Small intestine (tissue), 7 donors: ENCODE data around the gene IZUMO4. TPM values are rescaled to one million over a fixed set of nuclear protein-coding genes. Genes with fewer than 3 reads are reported as not detected.

Experiments
- DNase-seq, 2 donors: peaks; one replicate each; pipeline versions ENCODE4 v3.0.0 to v3.0.0-alpha.2; 2013
- FAIRE-seq: peaks from 2 replicates; lab custom pipeline; 2012; peaks lifted over from hg19 to GRCh38; lab: Jason Lieb, UNC
- H3K27ac ChIP-seq, 3 donors: one replicate each; pipeline ENCODE4 v1.5.1; 2013; ENCODE audit warnings: low read length in 2 of 3, mild to moderate bottlenecking in 2 of 3, control low read depth in 1 of 3, inconsistent platforms in 1 of 3, low read depth in 1 of 3, moderate library complexity in 1 of 3
- H3K27me3 ChIP-seq, 3 donors: one replicate each; pipeline ENCODE4 v1.6.1; 2013; ENCODE audit warnings: low read length in 3 of 3, inconsistent platforms in 1 of 3; ENCODE audit not compliant: control insufficient read depth in 3 of 3, insufficient read depth in 3 of 3
- H3K36me3 ChIP-seq, 3 donors: one replicate each; pipeline ENCODE4 v1.6.1; 2013; ENCODE audit warnings: low read length in 3 of 3, inconsistent platforms in 1 of 3, low read depth in 1 of 3, mild to moderate bottlenecking in 1 of 3, moderate library complexity in 1 of 3; ENCODE audit not compliant: control insufficient read depth in 3 of 3, insufficient read depth in 2 of 3
- H3K4me1 ChIP-seq, 3 donors: one replicate each; pipeline ENCODE4 v1.6.1; 2013; ENCODE audit warnings: low read length in 2 of 3, inconsistent platforms in 1 of 3, low read depth in 1 of 3, mild to moderate bottlenecking in 1 of 3, moderate library complexity in 1 of 3; ENCODE audit not compliant: control insufficient read depth in 3 of 3, insufficient read depth in 2 of 3
- H3K4me3 ChIP-seq, 3 donors: one replicate each; pipeline ENCODE4 v1.5.1; 2013; ENCODE audit warnings: low read length in 3 of 3, control low read depth in 1 of 3, inconsistent platforms in 1 of 3, low read depth in 1 of 3, mild to moderate bottlenecking in 1 of 3, moderate library complexity in 1 of 3
- H3K9me3 ChIP-seq, 2 donors: one replicate each; pipeline ENCODE4 v1.6.1; 2013; ENCODE audit warnings: low read depth in 1 of 2, low read length in 1 of 2; ENCODE audit not compliant: control insufficient read depth in 2 of 2, insufficient read depth in 1 of 2
- WGBS, 3 donors: extraction: QIAGEN DNeasy Blood & Tissue Kit; methylation state at CpG; one replicate each; pipeline ENCODE4 v1.1.7; 2013; 5-methylcytosine and 5-hydroxymethylcytosine counted together
- polyA plus RNA-seq, 4 donors: library from polyadenylated mRNA; stranded (reverse) in 3 of 4; unstranded in 1 of 4; fragments of 200-250 nt in 3 of 4; fragments of 120-200 nt in 1 of 4; gene quantifications; one replicate each; pipeline versions ENCODE4 v1.2.1 to v1.2.3, GENCODE V29; 2013
- donor health status: healthy with polysubstance abuse.
- donor health status: control.
- donor health status: control.
- donor health status: Bipolar disorder and iron deficiency.
- donor health status: healthy.

Gene IZUMO4
- polyA plus RNA-seq, 4 donors, result 2.4 to 5.8 (median 4.2) TPM

DNA sequence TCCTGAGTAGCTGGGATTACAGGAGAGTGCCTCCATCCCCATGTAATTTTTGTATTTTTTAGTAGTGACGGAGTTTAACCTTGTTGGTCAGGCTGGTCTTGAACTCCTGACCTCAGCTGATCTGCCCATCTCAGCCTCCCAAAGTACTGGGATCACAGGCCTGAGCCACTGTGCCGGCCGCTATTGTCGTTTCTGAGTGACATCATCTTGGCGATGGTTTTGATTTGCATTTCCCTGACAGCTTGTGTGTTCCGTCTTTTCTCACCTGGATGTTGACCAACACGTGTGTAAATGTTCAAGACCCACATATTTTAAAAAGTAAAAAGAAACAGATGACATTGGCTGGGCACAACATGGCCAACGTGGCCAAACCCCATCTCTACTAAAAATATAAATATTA lies 32.9 kb upstream of the IZUMO4 start:
- H3K27me3 ChIP-seq, result no peaks in the 10 kb centered on the region
- DNase-seq, result no peak
- H3K4me3 ChIP-seq, result no peak overlapping the region
- H3K9me3 ChIP-seq, result no peaks in the 10 kb centered on the region
- FAIRE-seq, result no peak
- WGBS, 3 donors, result 85 to 89% (median 87%) methylated on average over 8 of the region's 8 CpGs
- peaks cover 0 to 5% (median 0%) of the 10 kb centered on the region in 3 donors for H3K36me3 ChIP-seq
- peaks cover 0 to 59% (median 7%) of the 10 kb centered on the region in 3 donors for H3K4me1 ChIP-seq
- no peak overlapping the region for H3K27ac ChIP-seq

- Histone ChIP-seq H3K9me3 (no peaks in the 10 kb centered on the region), H3K4me3 (no peak overlapping the region), H3K27ac (peak overlapping the region in 2 of 3 donors; percentile 33 to 37), H3K36me3 (peaks cover 0 to 4% (median 0%) of the 10 kb centered on the region in 3 donors), H3K27me3 (no peaks in the 10 kb centered on the region), H3K4me1 (peaks cover 0 to 53% (median 7%) of the 10 kb centered on the region in 3 donors)
- no peak for DNase-seq
- no peak for FAIRE-seq
- 75 to 83% (median 81%) methylated on average over 13 of the region's 13 CpGs for WGBS, 3 donors
Observed at GRCh38 chr19:2064395-2064787, 32.3 kb upstream of the IZUMO4 start.

GRCh38 chr19:2064788-2065524 lies 31.8 kb upstream of the IZUMO4 start:
- no peak overlapping the region for H3K4me3 ChIP-seq
- peaks cover 0 to 4% (median 0%) of the 10 kb centered on the region in 3 donors for H3K36me3 ChIP-seq
- no peaks in the 10 kb centered on the region for H3K27me3 ChIP-seq
- DNase-seq (no peak), FAIRE-seq (no peak)
- peaks cover 0 to 50% (median 6%) of the 10 kb centered on the region in 3 donors for H3K4me1 ChIP-seq
- peak overlapping the region in 2 of 3 donors; percentile 33 to 37 for H3K27ac ChIP-seq
- no peaks in the 10 kb centered on the region for H3K9me3 ChIP-seq
- 68 to 79% (median 70%) methylated on average over 35 to 38 of the region's 38 CpGs for WGBS, 3 donors

DNA sequence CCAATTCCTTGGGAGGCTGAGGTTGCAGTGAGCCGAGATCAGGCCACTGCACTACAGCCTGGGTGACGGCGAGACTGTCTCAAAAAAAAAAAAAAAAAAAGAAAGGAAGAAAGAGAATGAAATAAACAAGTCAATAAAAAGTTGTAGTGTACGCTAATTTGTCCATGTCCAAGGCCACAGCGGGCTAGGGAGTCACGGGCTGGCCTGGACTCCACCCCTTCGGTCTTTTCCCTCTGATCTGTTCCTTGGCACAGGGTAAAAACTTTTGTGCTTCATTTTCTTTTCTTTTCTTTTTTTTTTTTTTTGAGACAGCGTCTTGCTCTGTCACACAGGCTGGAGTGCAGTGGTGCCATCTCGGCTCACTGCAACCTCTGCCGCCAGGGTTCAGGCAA lies 26.3 kb upstream of the IZUMO4 start:
- FAIRE-seq, result no peak
- H3K27ac ChIP-seq, result no peak overlapping the region
- WGBS, 3 donors, result 37 to 81% (median 65%) methylated on average over 9 to 10 of the region's 10 CpGs

GRCh38 chr19:2070986-2071673 lies 25.6 kb upstream of the IZUMO4 start:
- 88 to 89% (median 89%) methylated on average over 19 of the region's 19 CpGs for WGBS, 3 donors
- FAIRE-seq (no peak), DNase-seq (no peak)
- Histone ChIP-seq H3K36me3 (peaks cover 4 to 60% (median 18%) of the 10 kb centered on the region in 3 donors), H3K27ac (no peak overlapping the region), H3K4me1 (peaks cover 0 to 17% (median 0%) of the 10 kb centered on the region in 3 donors), H3K4me3 (no peak overlapping the region), H3K9me3 (no peaks in the 10 kb centered on the region), H3K27me3 (no peaks in the 10 kb centered on the region)

More for the DNA sequence above, 26.3 kb upstream of the IZUMO4 start:
- H3K4me1 ChIP-seq, result peaks cover 0 to 23% (median 0%) of the 10 kb centered on the region in 3 donors
- no peaks in the 10 kb centered on the region for H3K9me3 ChIP-seq
- peak in 1 of 2 donors; percentile 68 for DNase-seq
- no peak overlapping the region for H3K4me3 ChIP-seq
- peaks cover 4 to 53% (median 15%) of the 10 kb centered on the region in 3 donors for H3K36me3 ChIP-seq
- H3K27me3 ChIP-seq, result no peaks in the 10 kb centered on the region

DNA sequence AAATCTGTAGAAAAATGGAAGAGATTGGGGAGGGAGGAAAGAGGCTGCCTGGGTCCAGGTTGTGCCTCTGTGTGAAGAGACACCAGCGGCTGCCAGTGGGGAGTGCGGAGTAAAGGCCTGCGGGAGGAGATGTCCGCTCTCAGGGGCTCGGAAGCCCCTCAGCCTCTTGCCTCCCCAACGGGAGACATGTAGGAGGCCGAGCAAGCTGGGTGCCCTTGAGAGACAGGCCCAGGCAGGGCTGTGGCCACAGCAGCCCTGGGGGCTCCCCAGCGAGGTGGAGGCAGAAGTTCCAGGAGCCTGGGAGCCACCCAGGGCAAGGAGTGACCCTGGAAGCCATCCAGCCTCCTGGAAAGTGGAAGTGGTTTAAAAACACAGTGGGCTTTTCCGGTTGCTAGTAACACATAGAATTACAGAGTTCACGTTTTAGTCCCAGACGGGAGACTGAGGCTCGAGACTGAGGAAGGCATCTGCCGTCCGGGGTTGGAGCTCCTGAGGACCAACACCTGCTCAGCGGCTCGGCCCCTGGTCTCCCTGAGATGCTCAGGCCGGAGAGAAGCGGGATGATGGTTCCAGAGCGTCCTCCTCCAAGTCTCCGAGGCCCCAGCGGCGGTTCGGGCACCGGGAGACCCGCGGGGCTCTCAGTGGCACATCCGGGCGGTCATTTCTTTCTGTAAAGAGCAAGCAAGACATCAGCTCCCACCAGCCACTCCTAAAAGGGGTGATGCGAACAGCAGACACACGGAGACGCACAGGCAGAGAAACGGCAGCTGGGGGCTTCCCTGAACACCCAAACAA lies 23.8 kb upstream of the IZUMO4 start:
- Histone ChIP-seq H3K9me3 (no peaks in the 10 kb centered on the region), H3K27ac (no peak overlapping the region), H3K27me3 (no peaks in the 10 kb centered on the region), H3K4me1 (peaks cover 0 to 4% (median 0%) of the 10 kb centered on the region in 3 donors), H3K4me3 (no peak overlapping the region), H3K36me3 (peaks cover 14 to 78% (median 26%) of the 10 kb centered on the region in 3 donors)
- DNase-seq (no peak), FAIRE-seq (no peak)
- whole genome bisulfite sequencing, 3 donors, result 91 to 92% (median 91%) methylated on average over 30 to 32 of the region's 32 CpGs

DNA sequence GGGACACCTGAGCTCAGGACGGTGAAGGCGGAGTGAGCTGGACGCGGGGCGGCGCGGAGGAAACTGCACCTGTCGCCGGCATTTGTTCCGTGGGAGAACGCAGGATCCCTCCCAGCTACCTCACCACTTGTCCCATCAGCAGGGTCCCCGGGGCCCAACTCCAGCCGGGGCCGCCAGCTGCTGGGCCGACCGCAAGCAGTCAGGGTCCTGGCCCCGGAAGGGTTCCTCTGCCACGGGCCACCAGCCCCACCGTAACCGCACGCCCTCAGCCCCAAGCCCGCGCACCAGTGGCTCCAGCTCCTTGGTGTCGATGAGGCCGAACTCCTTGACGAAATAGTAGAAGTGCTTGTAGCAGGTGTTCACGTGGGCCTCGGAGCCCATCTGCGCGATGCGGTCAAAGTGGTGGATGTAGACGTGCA lies 20.2 kb upstream of the IZUMO4 start:
- no peaks in the 10 kb centered on the region for H3K27me3 ChIP-seq
- H3K9me3 ChIP-seq, result no peaks in the 10 kb centered on the region
- no peaks in the 10 kb centered on the region for H3K4me1 ChIP-seq
- H3K4me3 ChIP-seq, result no peak overlapping the region
- H3K36me3 ChIP-seq, result peaks cover 17 to 92% (median 28%) of the 10 kb centered on the region in 3 donors
- 97 to 98% (median 97%) methylated on average over 32 of the region's 32 CpGs for WGBS, 3 donors
- FAIRE-seq (no peak), DNase-seq (no peak)
- no peak overlapping the region for H3K27ac ChIP-seq

DNA sequence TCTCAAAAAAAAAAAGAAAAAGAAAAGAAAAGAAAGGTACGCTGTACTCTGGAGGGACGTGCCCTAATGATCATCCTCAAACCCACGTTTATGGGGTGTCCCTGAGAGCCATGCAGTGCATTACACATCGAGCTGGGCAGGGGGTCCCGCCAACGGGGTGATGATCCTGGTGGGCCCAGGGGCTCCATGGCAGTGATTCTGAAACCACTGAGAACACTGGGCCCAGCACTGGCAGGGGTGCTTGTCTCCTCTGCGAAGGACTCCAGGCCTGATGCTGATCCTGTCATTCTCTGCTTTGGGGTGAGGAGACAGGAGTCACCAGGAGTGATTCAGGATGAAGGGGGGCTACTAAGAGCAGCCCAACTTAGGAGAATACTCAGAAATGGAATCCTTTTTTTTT lies 19.3 kb upstream of the IZUMO4 start:
- FAIRE-seq (no peak), DNase-seq (no peak)
- Histone ChIP-seq H3K36me3 (peaks cover 17 to 93% (median 27%) of the 10 kb centered on the region in 3 donors), H3K4me1 (no peaks in the 10 kb centered on the region), H3K9me3 (no peaks in the 10 kb centered on the region), H3K4me3 (no peak overlapping the region), H3K27me3 (no peaks in the 10 kb centered on the region), H3K27ac (no peak overlapping the region)
- 91 to 94% (median 94%) methylated on average over 7 of the region's 7 CpGs for WGBS, 3 donors
